Measurements from ENCODE around the gene NDUFA11.
"Not testable (repeated sequence)": the region's sequence is repeated elsewhere in the genome, so short reads cannot be mapped to it uniquely, and the experiment has no call there.

Gene NDUFA11

GRCh38 chr19:5851302-5851701 is 52.3 kb downstream of the NDUFA11 start, which contains the start of gene FUT3:
Gene FUT3, minus strand, starts transcription at chr19:5851449.
- no peak for DNase-seq

- no peak for DNase-seq
These were observed 52.8 kb downstream of the NDUFA11 start for GRCh38 chr19:5850743-5851293.

- DNase-seq: no peak
These were observed 53.4 kb downstream of the NDUFA11 start for GRCh38 chr19:5850189-5850588.

GRCh38 chr19:5848621-5849020 is 55.0 kb downstream of the NDUFA11 start:
- not testable (repeated sequence) for DNase-seq

GRCh38 chr19:5847846-5848245 is 55.7 kb downstream of the NDUFA11 start:
- DNase-seq: not testable (repeated sequence)
